Activated gamma-delta T cell treated with anti-CD3 and anti-CD28 coated beads, Interleukin-2, amount 50 U/mL, for 16 hours (primary cell): ENCODE data around the gene RAD51.
"Not testable (repeated sequence)": the region's sequence is repeated elsewhere in the genome, so short reads cannot be mapped to it uniquely, and the experiment has no call there.

Source experiments
- DNase-seq: peaks from one replicate; pipeline ENCODE4 v3.0.0-alpha.2; 2020; ENCODE audit warnings: low read depth

Gene RAD51

GRCh38 chr15:40694688-40695468 is at the start of gene RAD51:
RAD51 (plus strand) TSS chr15:40695174; CDS start chr15:40698759, 3,585 bp downstream.
- DNase-seq = peak; percentile 89

- no peak for DNase-seq
These were observed 47.5 kb upstream of the RAD51 start for GRCh38 chr15:40647523-40647922.

- DNase-seq = no peak
These were observed 44.5 kb upstream of the RAD51 start for GRCh38 chr15:40650479-40650878.

- DNase-seq = no peak
These were observed 34.3 kb upstream of the RAD51 start for GRCh38 chr15:40660686-40661085.

- no peak for DNase-seq
These were observed 30.1 kb upstream of the RAD51 start for GRCh38 chr15:40664909-40665308.

GRCh38 chr15:40676290-40676689 is 18.7 kb upstream of the RAD51 start:
- not testable (repeated sequence) for DNase-seq

- DNase-seq = not testable (repeated sequence)
These were observed 18.1 kb upstream of the RAD51 start for GRCh38 chr15:40676906-40677305.

GRCh38 chr15:40680151-40680550 is 14.8 kb upstream of the RAD51 start:
- DNase-seq = no peak

- DNase-seq = not testable (repeated sequence)
These were observed 14.0 kb upstream of the RAD51 start for GRCh38 chr15:40680959-40681358.

- DNase-seq = no peak
These were observed 10.6 kb upstream of the RAD51 start for GRCh38 chr15:40684381-40684780.

- DNase-seq = no peak
These were observed 9.6 kb upstream of the RAD51 start for GRCh38 chr15:40685376-40685775.

GRCh38 chr15:40688932-40689799 is 5.8 kb upstream of the RAD51 start:
- DNase-seq = no peak

- no peak for DNase-seq
These were observed 3.2 kb upstream of the RAD51 start for GRCh38 chr15:40691737-40692136.

- DNase-seq = no peak
These were observed 878 bp upstream of the RAD51 start for GRCh38 chr15:40693904-40694687.

- no peak for DNase-seq
These were observed 506 bp downstream of the RAD51 start for GRCh38 chr15:40695469-40695890.

- DNase-seq = no peak
These were observed 1.3 kb downstream of the RAD51 start for GRCh38 chr15:40696228-40696627.

- DNase-seq = no peak
These were observed 2.9 kb downstream of the RAD51 start for GRCh38 chr15:40697916-40698315.

GRCh38 chr15:40702077-40702476 is 7.1 kb downstream of the RAD51 start:
- no peak for DNase-seq

- DNase-seq = no peak
These were observed 11.1 kb downstream of the RAD51 start for GRCh38 chr15:40706121-40706520.

- no peak for DNase-seq
These were observed 19.2 kb downstream of the RAD51 start for GRCh38 chr15:40714144-40714543.

- no peak for DNase-seq
These were observed 21.2 kb downstream of the RAD51 start for GRCh38 chr15:40716165-40716564.

GRCh38 chr15:40721701-40722100 is 26.7 kb downstream of the RAD51 start:
- no peak for DNase-seq
